Gastrocnemius medialis (tissue), 4 donors: ENCODE measurements around the gene CDC14B. TPM values are rescaled to one million over a fixed set of nuclear protein-coding genes. Genes with fewer than 3 reads are reported as not detected.
A peak's percentile ranks its signal among the peaks of the same experiment; 100 is the strongest.

Experiments used
- ATAC-seq, 2 donors: fragments of 150-250 bp; one replicate each; pipeline ENCODE4 v1.9.1; 2016
- DNase-seq, 2 donors: peaks; one replicate each; pipeline ENCODE4 v3.0.0-alpha.2; 2019
- H3K27ac ChIP-seq, 4 donors: fragments of 200-600 bp; sonication (generic); 1 replicate in 1 of 4; 2 replicates in 3 of 4; pipeline ENCODE4 v1.5.1; 2016 to 2018; ENCODE audit warnings: mild to moderate bottlenecking in 2 of 4, moderate library complexity in 1 of 4
- H3K27me3 ChIP-seq, 3 donors: fragments of 200-600 bp; sonication (generic) in 2 of 3; 1 replicate in 1 of 3; 2 replicates in 2 of 3; pipeline versions ENCODE4 v1.5.1 to v1.6.0; 2016 to 2019; ENCODE audit warnings: mild to moderate bottlenecking in 1 of 3, moderate library complexity in 1 of 3
- H3K36me3 ChIP-seq, 2 donors: fragments of 200-600 bp; sonication (generic) in 1 of 2; one replicate each; pipeline ENCODE4 v1.5.1; 2017 to 2018
- H3K4me1 ChIP-seq, 2 donors: fragments of 200-600 bp; sonication (generic) in 1 of 2; one replicate each; pipeline ENCODE4 v1.5.1; 2016 to 2017; ENCODE audit warnings: mild to moderate bottlenecking in 2 of 2
- H3K4me3 ChIP-seq, 4 donors: fragments of 200-600 bp; sonication (generic) in 3 of 4; 1 replicate in 1 of 4; 2 replicates in 3 of 4; pipeline ENCODE4 v1.5.1; 2016 to 2019; ENCODE audit warnings: mild to moderate bottlenecking in 2 of 4
- H3K9me3 ChIP-seq, 3 donors: fragments of 200-600 bp; sonication (generic) in 2 of 3; 1 replicate in 1 of 3; 2 replicates in 2 of 3; pipeline ENCODE4 v1.5.1; 2016 to 2019
- POLR2A ChIP-seq, 2 donors: fragments of 450-650 bp; IDR thresholded peaks; one replicate each; pipeline ENCODE4 v1.6.1; 2017; ENCODE audit warnings: antibody characterized with exemption in 2 of 2, mild to moderate bottlenecking in 2 of 2, moderate library complexity in 2 of 2
- in situ Hi-C, 4 donors: fragments of 200-750 bp; cut with MboI; loops; one replicate each; pipeline versions ENCODE4 v1.15.0 to v1.8.0; 2017; ENCODE audit warnings: low sequenced_read_pairs in 4 of 4
- intact Hi-C: fragments of 100-400 bp; cut with DNase I; formaldehyde crosslinking; loops from one replicate; pipeline ENCODE4 v1.15.1; 2023; ENCODE audit warnings: low total_unique reads
- total RNA-seq, 4 donors: library from RNA; depleted of rRNA; stranded (reverse); fragments of >200 nt; gene quantifications; one replicate each; pipeline versions ENCODE4 v1.1.0 to v1.2.3, GENCODE V29; 2016
- TF ChIP-seq, protein P1 (sequence below), 5 experiments: fragments of 450-650 bp in 3 of 5; fragments of 200-600 bp in 2 of 5; sonication (generic) in 2 of 5; IDR thresholded peaks in 4 of 5; conservative IDR thresholded peaks in 1 of 5; 1 replicate in 4 of 5; 2 replicates in 1 of 5; pipeline ENCODE4 v1.5.1; 2016 to 2019; ENCODE audit warnings: antibody characterized with exemption in 5 of 5, mild to moderate bottlenecking in 3 of 5, moderate library complexity in 3 of 5

Gene CDC14B
- total RNA-seq, 4 donors from 2014 or later = 2.0 to 9.4 (median 5.5) TPM

DNA sequence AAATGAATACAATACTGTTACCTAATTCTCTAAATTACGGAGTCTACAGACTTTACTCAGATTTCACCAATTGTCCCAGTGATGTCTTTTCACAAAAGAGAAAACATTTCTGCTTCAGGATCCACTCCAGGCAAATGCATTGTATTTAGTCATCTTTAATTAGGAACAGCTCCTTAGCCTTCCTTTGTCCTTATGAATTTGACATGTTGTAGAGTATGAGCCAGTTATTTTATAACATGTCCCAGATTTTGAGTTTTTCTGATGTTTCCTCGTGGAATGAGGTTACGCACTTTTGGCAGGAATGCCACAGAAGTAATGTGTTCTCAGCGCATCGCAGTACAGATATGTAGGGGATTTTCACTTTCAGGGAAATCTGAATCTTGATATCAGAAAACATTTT is 159.2 kb downstream of the CDC14B start:
- in situ Hi-C loops = no loop called here
- Histone ChIP-seq H3K9me3 (no peaks in the 10 kb centered on the region), H3K4me1 (peaks cover 0 to 5% of the 10 kb centered on the region in 2 donors), H3K36me3 (no peaks in the 10 kb centered on the region), H3K27ac (no peak overlapping the region), H3K27me3 (no peaks in the 10 kb centered on the region), H3K4me3 (no peak overlapping the region)
- no peak for TF ChIP-seq POLR2A (IDR thresholded peaks at IDR 0.05)
- ATAC-seq (no peak), DNase-seq (no peak)
- intact Hi-C loops = no loop called here

DNA sequence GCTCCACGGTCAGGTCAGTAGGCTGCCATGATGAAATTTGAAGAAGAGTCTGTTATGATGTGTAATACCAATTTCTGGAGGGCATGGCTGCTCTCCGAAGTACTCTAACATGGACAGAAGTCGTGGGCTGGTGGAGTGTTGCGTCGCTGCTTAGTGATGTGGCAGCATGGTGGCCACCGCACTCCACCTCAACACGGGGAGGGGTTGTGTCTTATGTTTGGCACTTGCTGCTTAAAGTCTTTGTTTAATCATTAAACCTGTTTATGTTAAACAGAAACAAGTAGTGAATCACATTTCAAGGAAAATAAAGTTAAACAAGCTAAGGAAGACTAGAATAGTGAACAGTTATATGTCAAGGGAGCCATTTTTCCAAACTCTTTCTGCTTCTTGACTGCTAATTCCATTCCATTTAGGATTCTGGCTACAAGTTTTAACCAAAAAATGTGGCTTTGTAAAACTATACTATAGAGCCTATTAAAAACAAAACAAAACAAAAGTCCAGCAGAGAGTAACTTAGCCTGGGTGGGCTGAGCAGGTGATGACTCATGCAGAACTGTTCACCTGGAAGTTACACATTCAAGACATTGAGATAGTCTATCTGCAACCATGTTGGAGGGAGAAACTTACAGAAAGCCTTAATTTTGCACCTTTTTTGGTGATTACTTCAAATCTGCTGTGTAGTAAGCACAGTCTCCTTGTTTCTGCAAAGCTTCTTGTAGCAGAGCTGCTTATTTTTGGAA is 160.2 kb downstream of the CDC14B start:
- Histone ChIP-seq H3K4me3 (no peak overlapping the region), H3K27me3 (no peaks in the 10 kb centered on the region), H3K36me3 (no peaks in the 10 kb centered on the region), H3K9me3 (no peaks in the 10 kb centered on the region), H3K27ac (no peak overlapping the region), H3K4me1 (peaks cover 0 to 4% of the 10 kb centered on the region in 2 donors)
- ATAC-seq = no peak
- TF ChIP-seq POLR2A (IDR thresholded peaks at IDR 0.05) = no peak
- TF ChIP-seq, protein P1, sequence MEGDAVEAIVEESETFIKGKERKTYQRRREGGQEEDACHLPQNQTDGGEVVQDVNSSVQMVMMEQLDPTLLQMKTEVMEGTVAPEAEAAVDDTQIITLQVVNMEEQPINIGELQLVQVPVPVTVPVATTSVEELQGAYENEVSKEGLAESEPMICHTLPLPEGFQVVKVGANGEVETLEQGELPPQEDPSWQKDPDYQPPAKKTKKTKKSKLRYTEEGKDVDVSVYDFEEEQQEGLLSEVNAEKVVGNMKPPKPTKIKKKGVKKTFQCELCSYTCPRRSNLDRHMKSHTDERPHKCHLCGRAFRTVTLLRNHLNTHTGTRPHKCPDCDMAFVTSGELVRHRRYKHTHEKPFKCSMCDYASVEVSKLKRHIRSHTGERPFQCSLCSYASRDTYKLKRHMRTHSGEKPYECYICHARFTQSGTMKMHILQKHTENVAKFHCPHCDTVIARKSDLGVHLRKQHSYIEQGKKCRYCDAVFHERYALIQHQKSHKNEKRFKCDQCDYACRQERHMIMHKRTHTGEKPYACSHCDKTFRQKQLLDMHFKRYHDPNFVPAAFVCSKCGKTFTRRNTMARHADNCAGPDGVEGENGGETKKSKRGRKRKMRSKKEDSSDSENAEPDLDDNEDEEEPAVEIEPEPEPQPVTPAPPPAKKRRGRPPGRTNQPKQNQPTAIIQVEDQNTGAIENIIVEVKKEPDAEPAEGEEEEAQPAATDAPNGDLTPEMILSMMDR (IDR thresholded peaks at IDR 0.05 in 4 of 5, conservative IDR thresholded peaks at IDR 0.05 in 1 of 5) = no peak
- intact Hi-C loops = no loop called here
- in situ Hi-C loops = loop anchor here in 1 of 4 donors (10.0 kb wide), 1 partner anchor 105 kb away; no protein-coding TSS in a partner anchor
- DNase-seq = no peak

DNA sequence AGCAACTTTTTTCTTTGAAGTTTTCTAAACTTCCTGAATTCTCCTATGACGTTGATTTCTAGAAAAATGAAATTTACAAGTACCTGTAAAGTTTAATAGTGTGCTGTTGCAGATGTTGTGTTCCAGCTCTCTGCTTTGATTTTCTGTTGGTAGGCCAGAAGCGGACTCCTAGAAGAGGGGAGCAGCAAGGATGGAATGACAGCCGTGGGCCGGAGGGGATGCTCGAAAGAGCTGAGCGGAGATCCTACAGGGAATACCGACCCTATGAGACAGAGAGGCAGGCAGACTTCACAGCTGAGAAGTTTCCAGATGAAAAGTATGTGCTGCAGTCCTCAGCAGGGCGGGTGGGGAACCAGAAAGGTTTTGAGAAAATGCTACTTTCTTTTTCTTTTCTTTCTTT is 161.4 kb downstream of the CDC14B start:
- intact Hi-C loops (no loop called here), in situ Hi-C loops (loop anchor here in 1 of 4 donors (10.0 kb wide), 1 partner anchor 107 kb away; no protein-coding TSS in a partner anchor)
- TF ChIP-seq POLR2A (IDR thresholded peaks at IDR 0.05) = no peak
- H3K4me1 ChIP-seq = peaks cover 0 to 4% of the 10 kb centered on the region in 2 donors
- no peaks in the 10 kb centered on the region for H3K27me3 ChIP-seq
- no peak overlapping the region for H3K27ac ChIP-seq
- DNase-seq (no peak), ATAC-seq (no peak)
- H3K4me3 ChIP-seq = no peak overlapping the region
- no peaks in the 10 kb centered on the region for H3K36me3 ChIP-seq
- no peaks in the 10 kb centered on the region for H3K9me3 ChIP-seq

DNA sequence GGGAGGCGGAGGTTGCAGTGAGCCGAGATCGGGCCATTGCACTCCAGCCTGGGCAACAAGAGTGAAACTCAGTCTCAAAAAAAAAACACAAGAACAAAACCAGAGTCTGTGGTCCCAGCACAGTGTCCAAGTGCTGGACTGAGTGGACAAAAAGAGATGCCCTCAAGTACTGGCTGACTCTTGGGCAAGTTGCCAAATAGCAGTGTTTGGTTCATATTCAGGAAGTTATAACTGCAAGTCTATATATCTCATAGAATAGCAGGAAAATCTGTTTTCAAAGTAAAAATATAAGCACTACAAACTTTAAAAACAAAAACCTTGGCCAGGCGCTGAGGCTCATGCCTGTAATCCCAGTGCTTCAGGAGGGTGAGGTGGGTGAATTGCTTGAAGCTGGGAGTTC is 162.4 kb downstream of the CDC14B start:
- Histone ChIP-seq H3K36me3 (no peaks in the 10 kb centered on the region), H3K27me3 (no peaks in the 10 kb centered on the region), H3K4me1 (peaks cover 0 to 4% of the 10 kb centered on the region in 2 donors), H3K27ac (no peak overlapping the region), H3K4me3 (no peak overlapping the region), H3K9me3 (no peaks in the 10 kb centered on the region)
- intact Hi-C loops (no loop called here), in situ Hi-C loops (loop anchor here in 1 of 4 donors (10.0 kb wide), 1 partner anchor 108 kb away; no protein-coding TSS in a partner anchor)
- no peak for TF ChIP-seq POLR2A (IDR thresholded peaks at IDR 0.05)
- TF ChIP-seq, protein P1 (IDR thresholded peaks at IDR 0.05 in 4 of 5, conservative IDR thresholded peaks at IDR 0.05 in 1 of 5) = no peak
- DNase-seq (no peak), ATAC-seq (no peak)

DNA sequence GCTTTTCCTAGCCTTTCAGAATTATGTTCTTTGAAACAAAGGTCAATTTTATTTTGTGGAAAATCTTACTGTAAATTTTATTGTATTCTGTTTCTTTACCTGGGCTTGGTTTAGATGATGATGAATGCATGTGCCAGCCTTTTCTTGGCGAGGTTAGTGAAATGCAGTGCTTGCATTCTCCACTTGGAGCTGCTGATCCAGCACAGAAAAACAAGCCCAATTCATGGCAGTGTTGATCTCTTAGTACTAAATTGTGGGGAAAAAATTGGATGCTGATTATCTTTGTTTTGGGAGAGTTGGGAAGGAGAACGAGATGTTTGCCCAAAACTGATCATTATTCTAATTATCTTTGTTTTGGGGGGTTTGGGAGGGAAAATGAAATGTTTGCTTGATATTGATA is 166.0 kb downstream of the CDC14B start:
- no peaks in the 10 kb centered on the region for H3K9me3 ChIP-seq
- no peaks in the 10 kb centered on the region for H3K36me3 ChIP-seq
- H3K27ac ChIP-seq = no peak overlapping the region
- H3K27me3 ChIP-seq = no peaks in the 10 kb centered on the region
- in situ Hi-C loops = loop anchor here in 1 of 4 donors (10.0 kb wide), 1 partner anchor 111 kb away; no protein-coding TSS in a partner anchor
- DNase-seq (no peak), ATAC-seq (no peak)
- intact Hi-C loops = loop anchor here (5.0 kb wide), 1 partner anchor 114 kb away; no protein-coding TSS in a partner anchor
- peaks cover 7 to 10% of the 10 kb centered on the region in 2 donors for H3K4me1 ChIP-seq
- TF ChIP-seq, protein P1 (IDR thresholded peaks at IDR 0.05 in 4 of 5, conservative IDR thresholded peaks at IDR 0.05 in 1 of 5) = peak in 4 of 5 experiments; percentile 9 to 29 (median 18)
- TF ChIP-seq POLR2A (IDR thresholded peaks at IDR 0.05) = no peak
- H3K4me3 ChIP-seq = no peak overlapping the region
